Fibroblast of villous mesenchyme (primary cell): ENCODE data around the gene GH1. TPM values are rescaled to one million over a fixed set of nuclear protein-coding genes. Genes with fewer than 3 reads are reported as not detected.
A peak's percentile ranks its signal among the peaks of the same experiment; 100 is the strongest.

ENCODE experiments used
- DNase-seq: peaks from one replicate; pipeline ENCODE4 v3.0.0-alpha.2; 2010; ENCODE audit warnings: low read depth
- H3K4me3 ChIP-seq: 2 replicates; pipeline ENCODE4 v1.5.1; 2011; ENCODE audit warnings: low read depth, mild to moderate bottlenecking, low read length
- CTCF ChIP-seq: IDR thresholded peaks from 2 replicates; pipeline ENCODE4 v1.5.1; 2012; ENCODE audit warnings: low read depth, mild to moderate bottlenecking, low read length; ENCODE audit not compliant: insufficient read depth
- total RNA-seq: library from RNA; depleted of rRNA; stranded (reverse); fragments of >200 nt; gene quantifications from 2 replicates; pipeline ENCODE4 v1.2.3, GENCODE V29; 2012

GH1 gene
- total RNA-seq, 1 donor = not detected

- no peak overlapping the region for H3K4me3 ChIP-seq
- no peak for DNase-seq
- no peak for TF ChIP-seq CTCF
Observed at GRCh38 chr17:63960430-63960829, 41.8 kb upstream of the GH1 start.

- H3K4me3 ChIP-seq = no peak overlapping the region
- no peak for TF ChIP-seq CTCF
- no peak for DNase-seq
Observed at GRCh38 chr17:63960006-63960405, 41.4 kb upstream of the GH1 start.

GRCh38 chr17:63956296-63956920 is 37.8 kb upstream of the GH1 start:
- TF ChIP-seq CTCF = no peak
- DNase-seq = peak; percentile 33
- H3K4me3 ChIP-seq = no peak overlapping the region

- no peak for TF ChIP-seq CTCF
- DNase-seq = no peak
- no peak overlapping the region for H3K4me3 ChIP-seq
Observed at GRCh38 chr17:63955791-63956190, 37.2 kb upstream of the GH1 start.

- DNase-seq = no peak
- no peak overlapping the region for H3K4me3 ChIP-seq
- no peak for TF ChIP-seq CTCF
Observed at GRCh38 chr17:63955232-63955631, 36.6 kb upstream of the GH1 start.

GRCh38 chr17:63954402-63955063 is 35.9 kb upstream of the GH1 start:
- DNase-seq = no peak
- no peak for TF ChIP-seq CTCF
- H3K4me3 ChIP-seq = no peak overlapping the region
